Cardiac fibroblast (primary cell): ENCODE results near the gene PRR13.

Experiments
- DNase-seq, 2 donors: peaks; one replicate each; pipeline versions ENCODE4 v3.0.0 to v3.0.0-alpha.2; 2010; ENCODE audit warnings: low read depth in 2 of 2
- H3K4me3 ChIP-seq, 2 donors: replicated peaks in 1 of 2; 1 replicate in 1 of 2; 2 replicates in 1 of 2; pipeline ENCODE4 v1.5.1; 2011; ENCODE audit warnings: low read depth in 2 of 2, low read length in 2 of 2, mild to moderate bottlenecking in 2 of 2, moderate library complexity in 1 of 2
- TF ChIP-seq, protein P1 (sequence below): IDR thresholded peaks from one replicate; pipeline ENCODE4 v1.5.1; 2011; ENCODE audit warnings: low read depth, mild to moderate bottlenecking, low read length, inconsistent platforms

The PRR13 gene

DNA sequence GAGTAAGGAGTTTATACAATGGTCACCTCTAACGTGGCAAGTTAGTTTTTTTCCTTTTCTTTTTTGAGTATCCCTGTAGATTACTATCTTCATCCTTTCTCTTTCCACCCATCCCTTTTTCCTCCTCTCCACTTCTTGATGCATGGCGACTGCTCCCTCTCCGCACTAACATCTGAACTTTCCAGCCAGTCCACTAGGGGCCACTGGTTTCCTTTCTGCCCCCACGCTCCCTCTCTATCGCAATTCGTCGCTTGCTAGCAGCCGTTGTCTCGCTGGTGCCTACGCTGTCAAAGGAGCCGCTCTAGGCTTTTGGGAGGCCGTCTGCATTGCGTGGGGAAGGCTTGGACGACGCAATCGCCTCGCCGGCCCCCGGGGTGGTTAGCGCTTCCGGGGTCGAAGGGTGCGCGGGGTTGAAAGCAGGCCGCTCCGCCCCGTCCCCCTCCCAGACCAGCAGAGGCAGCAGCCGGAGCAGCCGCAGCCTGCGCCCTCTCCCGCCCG lies 10.2 kb downstream of the PRR13 start, which contains the start of gene PCBP2:
TSS of gene PCBP2 (plus strand) at position 442 of the 498 bp plus-strand sequence. CDS start 2,699 bp downstream, outside the sequence.
- peak; percentile 100 for DNase-seq
- TF ChIP-seq, protein P1, sequence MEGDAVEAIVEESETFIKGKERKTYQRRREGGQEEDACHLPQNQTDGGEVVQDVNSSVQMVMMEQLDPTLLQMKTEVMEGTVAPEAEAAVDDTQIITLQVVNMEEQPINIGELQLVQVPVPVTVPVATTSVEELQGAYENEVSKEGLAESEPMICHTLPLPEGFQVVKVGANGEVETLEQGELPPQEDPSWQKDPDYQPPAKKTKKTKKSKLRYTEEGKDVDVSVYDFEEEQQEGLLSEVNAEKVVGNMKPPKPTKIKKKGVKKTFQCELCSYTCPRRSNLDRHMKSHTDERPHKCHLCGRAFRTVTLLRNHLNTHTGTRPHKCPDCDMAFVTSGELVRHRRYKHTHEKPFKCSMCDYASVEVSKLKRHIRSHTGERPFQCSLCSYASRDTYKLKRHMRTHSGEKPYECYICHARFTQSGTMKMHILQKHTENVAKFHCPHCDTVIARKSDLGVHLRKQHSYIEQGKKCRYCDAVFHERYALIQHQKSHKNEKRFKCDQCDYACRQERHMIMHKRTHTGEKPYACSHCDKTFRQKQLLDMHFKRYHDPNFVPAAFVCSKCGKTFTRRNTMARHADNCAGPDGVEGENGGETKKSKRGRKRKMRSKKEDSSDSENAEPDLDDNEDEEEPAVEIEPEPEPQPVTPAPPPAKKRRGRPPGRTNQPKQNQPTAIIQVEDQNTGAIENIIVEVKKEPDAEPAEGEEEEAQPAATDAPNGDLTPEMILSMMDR, result peak; percentile 88
- peak within 1 kb of the TSS; percentile 84 to 87 for H3K4me3 ChIP-seq

DNA sequence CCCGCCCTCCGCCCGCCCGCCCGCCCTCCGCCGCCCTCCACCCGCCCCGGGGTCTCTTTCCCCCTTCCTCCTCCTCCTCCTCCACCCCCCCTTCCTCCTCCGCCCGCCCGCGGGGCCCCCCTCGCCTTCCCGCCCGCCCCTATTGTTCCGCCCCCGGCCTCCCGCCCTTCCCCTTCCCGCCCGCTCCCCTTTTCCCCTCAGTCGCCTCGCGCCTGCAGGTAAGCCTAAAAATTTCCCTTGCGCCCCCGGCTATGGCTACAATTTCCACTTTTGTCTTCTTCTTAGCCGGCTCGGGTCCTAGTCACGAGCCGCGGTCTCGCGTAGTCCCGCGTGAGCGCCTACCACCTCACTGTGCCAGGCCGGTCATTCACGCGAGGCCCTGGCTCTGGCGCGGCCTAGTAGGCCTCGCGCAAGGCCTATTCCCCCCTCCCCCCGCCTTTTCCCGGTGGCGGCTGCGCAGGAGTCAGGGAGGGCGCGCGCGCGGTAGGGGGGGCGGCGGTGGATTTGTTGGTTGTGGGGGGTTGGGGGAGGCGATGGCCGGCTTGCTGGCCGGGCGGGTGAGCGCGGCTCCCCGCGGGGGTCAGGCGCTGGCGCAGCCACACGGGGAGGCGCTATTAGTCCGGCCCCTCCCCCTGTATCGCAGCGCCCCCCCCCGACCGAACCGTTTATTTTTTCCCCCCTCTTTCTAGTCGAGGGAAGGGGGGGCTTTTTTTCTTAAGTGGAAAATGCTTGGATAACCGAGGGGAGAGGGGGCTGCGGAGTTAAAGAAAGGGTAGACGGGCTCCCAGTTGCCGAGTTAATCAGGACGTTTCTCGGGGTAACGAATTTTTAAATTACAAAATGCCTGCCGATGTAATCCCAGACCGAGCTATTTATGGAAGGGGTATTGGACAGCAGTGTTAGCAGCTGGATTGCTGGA lies 10.9 kb downstream of the PRR13 start:
- peak overlapping the region; percentile 84 to 87 for H3K4me3 ChIP-seq
- TF ChIP-seq, protein P1, result no peak
- peak; percentile 85 to 93 for DNase-seq

DNA sequence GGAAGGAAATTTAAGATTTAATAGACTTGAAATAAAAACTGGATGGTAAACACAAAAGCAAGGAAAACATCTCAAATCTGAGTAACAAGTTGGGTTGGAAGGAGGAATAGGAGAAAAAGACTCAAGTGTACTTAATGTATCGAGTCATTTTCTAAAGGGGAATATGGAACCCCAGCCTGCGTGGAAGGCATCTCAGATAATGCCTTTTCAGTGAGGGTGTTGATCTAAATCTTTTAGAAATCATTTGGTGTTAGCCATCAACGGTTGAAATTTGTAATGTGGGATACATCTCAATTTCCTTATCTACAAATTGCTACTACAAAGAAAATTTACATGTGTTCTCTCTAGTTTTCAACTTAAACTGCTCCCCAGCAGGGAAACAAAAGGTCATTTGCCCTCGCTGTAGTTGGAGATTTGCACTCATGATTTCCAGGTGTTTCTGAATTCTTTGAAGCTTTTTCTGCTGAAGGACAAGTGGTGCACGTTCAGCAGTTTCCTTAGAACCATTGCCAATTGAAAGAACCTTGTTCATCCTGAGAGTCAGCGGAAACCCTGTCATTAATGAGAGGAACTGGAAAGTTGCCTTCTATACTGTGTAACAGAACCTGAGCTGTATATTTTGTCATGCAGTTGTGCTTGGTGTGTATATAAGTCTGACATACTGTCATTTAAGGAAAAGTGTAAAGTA lies 12.6 kb downstream of the PRR13 start:
- H3K4me3 ChIP-seq, result peak overlapping the region; percentile 4 to 84
- DNase-seq, result no peak
- TF ChIP-seq, protein P1, result no peak

DNA sequence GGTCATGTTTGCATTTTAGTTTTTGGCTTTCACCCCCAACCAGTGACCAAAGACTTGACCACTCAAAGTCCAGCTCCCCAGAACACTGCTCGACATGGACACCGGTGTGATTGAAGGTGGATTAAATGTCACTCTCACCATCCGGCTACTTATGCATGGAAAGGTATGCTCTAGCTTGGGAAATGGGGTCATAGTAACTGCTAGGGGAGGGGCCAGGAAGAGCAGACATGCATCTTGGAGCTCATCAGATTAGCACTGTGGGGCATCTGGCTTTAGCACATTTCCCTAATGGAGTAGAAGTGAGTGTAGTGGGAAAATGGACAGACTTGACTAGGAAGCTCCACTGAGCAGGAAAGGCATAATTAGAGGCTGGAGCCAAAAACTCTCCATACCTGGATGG lies 13.2 kb downstream of the PRR13 start:
- TF ChIP-seq, protein P1, result no peak
- H3K4me3 ChIP-seq, result no peak overlapping the region

DNA sequence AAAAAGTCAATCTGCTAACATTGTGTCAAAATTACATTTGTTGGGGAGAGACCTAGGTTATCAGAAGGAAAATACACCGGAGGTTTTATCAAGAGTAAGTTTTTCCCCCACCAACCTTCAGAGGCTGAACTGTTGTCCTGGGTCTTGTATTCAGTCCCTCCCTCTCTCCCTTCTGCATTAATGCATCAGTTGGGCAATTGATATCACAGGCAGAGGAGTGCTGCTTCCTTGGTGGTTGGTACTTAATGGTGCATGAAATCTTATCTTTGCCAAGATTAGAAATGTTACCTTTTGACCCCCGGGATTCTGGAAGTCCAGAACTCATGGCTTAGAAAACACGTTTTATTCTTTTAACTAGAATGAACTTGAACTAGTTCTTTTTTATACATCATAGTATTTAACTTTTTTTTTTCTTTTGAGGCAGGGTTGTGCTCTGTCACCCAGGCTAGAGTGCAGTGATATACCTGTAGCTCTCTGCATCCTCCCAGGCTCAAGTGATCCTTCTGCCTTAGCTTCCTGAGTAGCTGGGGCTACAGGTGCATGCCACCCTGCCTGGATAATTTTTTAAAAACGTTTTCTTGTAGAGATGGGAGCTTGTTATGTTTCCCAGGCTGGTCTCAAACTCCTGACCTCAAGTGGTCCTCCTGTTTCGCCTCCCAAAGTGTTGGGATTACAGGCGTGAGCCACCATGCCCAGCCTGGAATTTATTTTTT lies 15.3 kb downstream of the PRR13 start:
- no peak for DNase-seq
- TF ChIP-seq, protein P1, result no peak
- H3K4me3 ChIP-seq, result no peak overlapping the region

More for the DNA sequence above, 13.2 kb downstream of the PRR13 start:
- DNase-seq, result no peak

DNA sequence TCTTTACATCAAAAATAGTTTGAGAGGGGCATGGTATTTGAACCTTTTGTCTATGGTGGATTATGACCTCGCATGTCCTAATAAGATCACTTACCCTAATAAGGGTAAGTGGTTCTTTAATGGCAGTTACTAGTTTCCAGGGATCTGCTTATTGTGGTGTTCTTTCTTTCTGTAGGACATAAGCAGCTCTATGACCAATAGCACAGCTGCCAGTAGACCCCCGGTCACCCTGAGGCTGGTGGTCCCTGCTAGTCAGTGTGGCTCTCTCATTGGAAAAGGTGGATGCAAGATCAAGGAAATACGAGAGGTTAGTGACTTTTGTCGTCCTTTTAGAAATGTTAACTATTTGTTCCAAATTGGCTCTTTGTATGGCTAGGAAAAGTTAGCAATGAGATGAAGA lies 17.6 kb downstream of the PRR13 start:
- TF ChIP-seq, protein P1, result no peak
- H3K4me3 ChIP-seq, result no peak overlapping the region

More for the DNA sequence above, 17.6 kb downstream of the PRR13 start:
- DNase-seq, result no peak
